IPS-18c (cell line): ENCODE measurements around the gene PRKCE.

Experiments used
- H3K4me3 ChIP-seq: 2 replicates; pipeline ENCODE4 v1.7.0; 2013; ENCODE audit warnings: low read depth, mild to moderate bottlenecking, low read length, moderate library complexity; ENCODE audit not compliant: insufficient read depth
- H3K9me3 ChIP-seq: one replicate; pipeline ENCODE4 v1.6.1; 2013; ENCODE audit warnings: mild to moderate bottlenecking, low read length, moderate library complexity; ENCODE audit not compliant: control insufficient read depth, insufficient read depth

The PRKCE gene

GRCh38 chr2:46157072-46157965, 505.8 kb downstream of the PRKCE start:
- Histone ChIP-seq H3K9me3 (peaks cover 1% of the 10 kb centered on the region), H3K4me3 (no peak overlapping the region)

GRCh38 chr2:46157966-46158310, 506.5 kb downstream of the PRKCE start:
- H3K4me3 ChIP-seq, result no peak overlapping the region
- peaks cover 2% of the 10 kb centered on the region for H3K9me3 ChIP-seq

- Histone ChIP-seq H3K9me3 (peaks cover 2% of the 10 kb centered on the region), H3K4me3 (no peak overlapping the region)
Measured at GRCh38 chr2:46158661-46159060, 507.2 kb downstream of the PRKCE start.

DNA sequence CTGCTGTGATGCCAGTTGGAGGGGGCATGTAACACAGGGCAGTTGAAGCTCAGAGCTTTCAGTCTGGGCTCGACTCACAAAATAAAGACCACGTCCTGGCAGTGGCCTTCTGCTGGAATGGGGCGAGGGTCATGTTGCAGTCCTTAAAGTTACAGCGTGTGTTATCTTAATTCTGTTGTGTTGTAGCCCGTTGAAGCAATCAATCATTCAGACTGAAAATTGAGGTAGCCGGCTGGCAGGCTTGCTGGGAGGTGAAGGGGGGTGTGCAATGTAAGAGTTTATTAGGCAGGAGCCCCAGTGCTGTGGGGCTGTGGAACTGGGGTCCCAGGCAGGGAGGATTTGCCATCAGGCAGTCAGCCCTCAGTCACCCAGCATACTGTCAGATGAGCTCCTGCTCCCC, 508.9 kb downstream of the PRKCE start:
- Histone ChIP-seq H3K4me3 (no peak overlapping the region), H3K9me3 (peaks cover 2% of the 10 kb centered on the region)

DNA sequence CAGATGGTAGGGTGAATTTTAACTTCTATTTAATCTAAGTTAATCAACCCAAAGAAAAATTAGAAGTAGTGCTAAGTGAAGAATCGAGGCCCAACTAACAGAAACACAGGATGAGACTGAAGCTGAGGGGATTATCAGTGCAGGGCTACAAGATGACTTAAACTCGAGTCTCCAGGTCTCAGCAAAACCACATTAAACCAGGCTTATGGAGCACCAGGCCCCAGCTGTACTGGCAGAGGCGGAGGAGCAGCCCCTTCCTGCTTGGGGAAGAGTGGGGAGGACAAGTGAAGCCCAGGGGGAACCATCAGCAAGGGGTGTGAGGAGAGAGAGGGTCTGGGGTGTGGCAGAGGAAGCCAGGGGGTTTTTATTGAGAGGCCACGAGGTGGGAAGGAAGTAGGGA, 509.8 kb downstream of the PRKCE start:
- H3K9me3 ChIP-seq, result peaks cover 2% of the 10 kb centered on the region
- H3K4me3 ChIP-seq, result no peak overlapping the region

GRCh38 chr2:46161911-46162310, 510.4 kb downstream of the PRKCE start:
- peaks cover 5% of the 10 kb centered on the region for H3K9me3 ChIP-seq
- no peak overlapping the region for H3K4me3 ChIP-seq

GRCh38 chr2:46162329-46163097, 511.0 kb downstream of the PRKCE start:
- H3K4me3 ChIP-seq, result no peak overlapping the region
- peaks cover 5% of the 10 kb centered on the region for H3K9me3 ChIP-seq

DNA sequence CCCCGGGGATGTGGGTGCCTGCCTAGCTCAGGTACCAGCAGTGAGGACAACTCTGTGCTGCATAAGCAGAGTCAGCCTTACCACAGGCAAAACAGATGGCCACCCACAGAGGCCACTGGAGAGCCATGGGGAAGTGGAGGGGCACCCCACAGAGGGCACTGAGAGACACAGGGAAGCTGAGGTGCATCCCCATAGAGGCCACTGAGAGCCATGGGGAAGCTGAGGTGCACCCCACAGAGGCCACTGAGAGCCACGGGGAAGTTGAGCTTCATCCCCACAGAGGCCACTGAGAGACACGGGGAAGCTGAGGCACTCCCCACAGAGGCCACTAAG, 511.6 kb downstream of the PRKCE start:
- Histone ChIP-seq H3K9me3 (peaks cover 5% of the 10 kb centered on the region), H3K4me3 (no peak overlapping the region)

DNA sequence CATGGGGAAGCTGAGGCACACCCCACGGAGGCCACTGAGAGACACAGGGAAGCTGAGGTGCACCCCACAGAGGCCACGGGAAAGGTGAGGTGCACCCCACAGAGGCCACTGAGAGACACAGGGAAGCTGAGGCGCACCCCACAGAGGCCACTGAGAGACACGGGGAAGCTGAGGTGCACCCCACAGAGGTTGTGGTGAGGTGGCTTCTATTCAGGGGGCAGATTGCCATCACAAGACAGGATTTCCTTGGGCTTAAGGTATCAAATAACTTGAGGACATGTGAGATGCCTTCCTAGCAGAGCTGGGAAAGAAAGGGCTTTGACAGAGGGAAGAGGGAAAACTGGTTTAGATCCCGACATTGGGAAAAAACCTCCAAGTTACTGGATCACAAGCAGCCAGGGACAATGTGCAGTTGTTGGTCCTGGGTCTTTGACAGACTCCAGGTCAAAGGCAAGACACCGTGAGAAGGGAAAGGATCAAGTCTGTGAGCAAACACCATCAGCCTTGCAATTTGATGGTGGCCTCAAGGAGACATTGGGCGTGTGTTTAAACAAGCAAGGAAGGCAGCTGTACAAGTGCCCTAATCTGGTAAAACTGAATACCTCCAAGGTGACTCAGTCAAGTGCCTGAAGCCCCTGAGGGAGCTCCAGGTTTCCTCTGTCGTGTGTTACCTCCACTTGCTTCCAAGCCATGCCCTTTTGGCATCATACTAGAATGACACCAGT, 512.5 kb downstream of the PRKCE start:
- Histone ChIP-seq H3K9me3 (peaks cover 5% of the 10 kb centered on the region), H3K4me3 (no peak overlapping the region)

DNA sequence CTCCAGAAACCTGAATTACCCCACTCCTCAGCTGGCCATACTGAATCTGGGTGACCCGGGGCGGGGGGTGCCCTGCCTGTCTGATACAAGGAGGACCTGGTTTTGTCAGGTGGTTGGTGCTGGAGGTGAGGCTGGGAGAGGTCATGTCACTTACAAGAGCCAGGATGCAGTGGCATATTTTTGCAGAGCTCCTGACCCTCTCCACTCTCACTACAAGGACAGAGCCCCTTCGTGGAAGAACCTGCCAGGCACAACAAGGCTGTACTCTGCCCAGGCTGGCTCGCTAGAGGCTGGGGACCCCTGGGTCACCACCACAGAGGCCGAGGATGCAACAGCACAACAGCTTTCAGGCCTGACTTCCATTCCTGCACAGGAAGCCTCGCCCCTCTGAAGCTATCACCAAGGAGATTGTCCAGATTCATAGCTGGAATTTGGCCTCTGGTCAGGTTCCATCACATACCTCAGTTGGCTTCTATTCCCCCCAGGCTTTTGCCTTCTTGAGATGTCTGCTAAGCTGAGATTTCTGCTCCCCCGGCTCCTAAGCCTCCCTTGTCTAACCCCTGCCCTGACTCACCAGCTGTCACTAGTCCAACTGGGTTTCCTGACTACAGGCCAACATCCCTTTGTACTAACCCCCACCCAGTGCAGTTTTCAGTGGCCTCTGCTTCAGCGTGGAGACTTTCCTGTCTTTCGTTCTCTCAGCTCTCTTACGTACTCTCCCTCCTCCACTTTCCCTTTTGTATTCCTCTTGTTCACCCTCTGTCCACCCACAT, 513.2 kb downstream of the PRKCE start:
- H3K4me3 ChIP-seq, result no peak overlapping the region
- H3K9me3 ChIP-seq, result peaks cover 5% of the 10 kb centered on the region

DNA sequence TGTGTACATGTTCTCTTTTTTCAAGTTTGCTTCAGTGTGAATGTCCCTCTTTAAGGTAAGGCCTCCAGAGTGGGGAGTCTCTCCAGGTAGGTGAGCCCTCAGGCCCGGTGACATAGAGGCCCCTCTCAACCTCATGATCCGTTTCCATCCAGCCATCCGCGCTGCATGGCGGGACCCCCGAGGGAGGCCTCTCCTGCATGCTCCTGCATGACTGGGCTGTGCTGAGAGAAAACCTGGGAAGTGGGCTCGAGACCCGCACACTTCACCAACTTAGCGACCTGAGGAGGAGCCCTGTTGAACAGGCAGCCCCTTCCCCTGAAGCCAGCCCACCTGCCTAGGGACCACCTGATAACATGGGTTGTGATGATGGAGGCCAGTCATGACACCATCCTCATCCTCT, 514.4 kb downstream of the PRKCE start:
- peaks cover 5% of the 10 kb centered on the region for H3K9me3 ChIP-seq
- no peak overlapping the region for H3K4me3 ChIP-seq

GRCh38 chr2:46167406-46167805, 515.9 kb downstream of the PRKCE start:
- peaks cover 3% of the 10 kb centered on the region for H3K9me3 ChIP-seq
- H3K4me3 ChIP-seq, result no peak overlapping the region

GRCh38 chr2:46167924-46168323, 516.4 kb downstream of the PRKCE start:
- H3K4me3 ChIP-seq, result no peak overlapping the region
- peaks cover 3% of the 10 kb centered on the region for H3K9me3 ChIP-seq

- H3K4me3 ChIP-seq, result no peak overlapping the region
- peaks cover 3% of the 10 kb centered on the region for H3K9me3 ChIP-seq
Measured at GRCh38 chr2:46169467-46169866, 518.0 kb downstream of the PRKCE start.

GRCh38 chr2:46170026-46170425, 518.6 kb downstream of the PRKCE start:
- Histone ChIP-seq H3K4me3 (no peak overlapping the region), H3K9me3 (peaks cover 3% of the 10 kb centered on the region)

GRCh38 chr2:46170611-46171350, 519.3 kb downstream of the PRKCE start:
- H3K9me3 ChIP-seq, result peaks cover 3% of the 10 kb centered on the region

More at GRCh38 chr2:46170611-46171350, 519.3 kb downstream of the PRKCE start:
- H3K4me3 ChIP-seq, result no peak overlapping the region
